Osteoblast (primary cell): ENCODE data around the gene CDH4. TPM values are rescaled to one million over a fixed set of nuclear protein-coding genes. Genes with fewer than 3 reads are reported as not detected.

Experiments
- DNase-seq: peaks from one replicate; pipeline ENCODE4 v3.0.0; 2011; ENCODE audit warnings: low spot score, mixed read lengths; ENCODE audit not compliant: insufficient read length; ENCODE audit errors: missing footprints
- H2AFZ ChIP-seq: 2 replicates; pipeline ENCODE4 v1.6.0; 2011; ENCODE audit warnings: mild to moderate bottlenecking, low read length
- H3K27ac ChIP-seq: 2 replicates; pipeline ENCODE4 v1.5.1; 2011; ENCODE audit warnings: mild to moderate bottlenecking, low read depth, low read length, moderate library complexity
- H3K27me3 ChIP-seq: 2 replicates; pipeline ENCODE4 v1.6.0; 2012; ENCODE audit warnings: mild to moderate bottlenecking, control low read depth, inconsistent platforms, low read length, moderate library complexity; ENCODE audit not compliant: insufficient read depth
- H3K36me3 ChIP-seq: 2 replicates; pipeline ENCODE4 v1.5.1; 2011; ENCODE audit warnings: mild to moderate bottlenecking, low read length, control low read depth, moderate library complexity; ENCODE audit not compliant: insufficient read depth
- H3K4me1 ChIP-seq: 2 replicates; pipeline ENCODE4 v1.5.1; 2011; ENCODE audit warnings: mild to moderate bottlenecking, low read length, control low read depth, moderate library complexity; ENCODE audit not compliant: insufficient read depth
- H3K4me2 ChIP-seq: 2 replicates; pipeline ENCODE4 v1.6.0; 2011; ENCODE audit warnings: mild to moderate bottlenecking, low read length; ENCODE audit not compliant: insufficient read depth
- H3K4me3 ChIP-seq: fragments of 200-600 bp; sonication (generic); 3 replicates; pipeline ENCODE4 v1.5.1; 2012; ENCODE audit warnings: mild to moderate bottlenecking, low read length, inconsistent platforms; ENCODE audit not compliant: insufficient read depth
- H3K79me2 ChIP-seq: 2 replicates; pipeline ENCODE4 v1.6.0; 2012; ENCODE audit warnings: mild to moderate bottlenecking, low read length, control low read depth, inconsistent platforms; ENCODE audit not compliant: insufficient read depth
- H3K9me3 ChIP-seq: 2 replicates; pipeline ENCODE4 v1.5.1; 2011; ENCODE audit warnings: low read depth, low read length, control low read depth
- H4K20me1 ChIP-seq: 2 replicates; pipeline ENCODE4 v1.6.0; 2012; ENCODE audit warnings: mild to moderate bottlenecking, low read length, control low read depth; ENCODE audit not compliant: insufficient read depth
- total RNA-seq: library from RNA; depleted of rRNA; stranded (reverse); fragments of >200 nt; gene quantifications from 2 replicates; pipeline ENCODE4 v1.2.3, GENCODE V29; 2012
- TF ChIP-seq, protein P1 (sequence below): IDR thresholded peaks from 2 replicates; pipeline ENCODE4 v1.5.1; 2011; ENCODE audit warnings: mild to moderate bottlenecking, low read depth, low read length, moderate library complexity; ENCODE audit errors: extremely low read depth

CDH4 gene
- total RNA-seq, 1 donor = 1.1 TPM

DNA sequence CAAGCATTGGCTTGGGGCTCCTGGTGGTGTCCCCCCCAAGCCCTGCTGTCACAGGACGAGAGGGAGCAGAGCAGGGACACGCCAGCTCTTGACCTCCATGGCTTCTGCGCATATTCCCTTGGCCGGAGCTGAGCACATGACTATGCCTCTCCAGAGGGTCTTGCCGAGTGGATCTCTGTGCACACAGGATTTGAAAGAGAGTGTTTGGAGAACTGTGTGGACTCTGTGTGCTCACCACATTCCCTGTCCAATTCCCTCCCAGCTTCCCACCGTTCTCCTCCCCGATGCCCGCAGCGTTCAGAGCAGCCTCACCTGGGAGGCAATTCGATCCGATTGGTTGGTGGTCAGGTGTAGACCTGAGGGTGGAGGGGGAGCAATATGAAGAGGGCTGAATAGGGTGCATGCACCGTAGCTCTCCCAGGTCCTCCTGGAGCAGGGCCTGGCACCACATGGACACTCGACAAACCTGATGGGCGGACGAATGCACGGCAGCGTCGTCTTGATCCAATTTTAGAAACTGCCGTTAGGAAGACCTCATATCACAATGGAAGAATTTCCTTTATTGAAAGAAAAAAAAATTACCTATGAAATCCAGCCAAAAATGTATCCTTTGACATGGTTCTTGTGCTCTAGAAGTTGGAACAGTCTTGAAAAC lies 287.8 kb downstream of the CDH4 start:
- Histone ChIP-seq H2AFZ (no peak overlapping the region), H3K4me1 (no peaks in the 10 kb centered on the region), H3K4me2 (no peak overlapping the region), H3K9me3 (no peaks in the 10 kb centered on the region), H3K4me3 (no peak overlapping the region), H3K27ac (no peak overlapping the region), H3K27me3 (no peaks in the 10 kb centered on the region), H4K20me1 (no peaks in the 10 kb centered on the region), H3K36me3 (no peaks in the 10 kb centered on the region), H3K79me2 (no peaks in the 10 kb centered on the region)
- TF ChIP-seq, protein P1, sequence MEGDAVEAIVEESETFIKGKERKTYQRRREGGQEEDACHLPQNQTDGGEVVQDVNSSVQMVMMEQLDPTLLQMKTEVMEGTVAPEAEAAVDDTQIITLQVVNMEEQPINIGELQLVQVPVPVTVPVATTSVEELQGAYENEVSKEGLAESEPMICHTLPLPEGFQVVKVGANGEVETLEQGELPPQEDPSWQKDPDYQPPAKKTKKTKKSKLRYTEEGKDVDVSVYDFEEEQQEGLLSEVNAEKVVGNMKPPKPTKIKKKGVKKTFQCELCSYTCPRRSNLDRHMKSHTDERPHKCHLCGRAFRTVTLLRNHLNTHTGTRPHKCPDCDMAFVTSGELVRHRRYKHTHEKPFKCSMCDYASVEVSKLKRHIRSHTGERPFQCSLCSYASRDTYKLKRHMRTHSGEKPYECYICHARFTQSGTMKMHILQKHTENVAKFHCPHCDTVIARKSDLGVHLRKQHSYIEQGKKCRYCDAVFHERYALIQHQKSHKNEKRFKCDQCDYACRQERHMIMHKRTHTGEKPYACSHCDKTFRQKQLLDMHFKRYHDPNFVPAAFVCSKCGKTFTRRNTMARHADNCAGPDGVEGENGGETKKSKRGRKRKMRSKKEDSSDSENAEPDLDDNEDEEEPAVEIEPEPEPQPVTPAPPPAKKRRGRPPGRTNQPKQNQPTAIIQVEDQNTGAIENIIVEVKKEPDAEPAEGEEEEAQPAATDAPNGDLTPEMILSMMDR = no peak
- DNase-seq = peak; percentile 48

DNA sequence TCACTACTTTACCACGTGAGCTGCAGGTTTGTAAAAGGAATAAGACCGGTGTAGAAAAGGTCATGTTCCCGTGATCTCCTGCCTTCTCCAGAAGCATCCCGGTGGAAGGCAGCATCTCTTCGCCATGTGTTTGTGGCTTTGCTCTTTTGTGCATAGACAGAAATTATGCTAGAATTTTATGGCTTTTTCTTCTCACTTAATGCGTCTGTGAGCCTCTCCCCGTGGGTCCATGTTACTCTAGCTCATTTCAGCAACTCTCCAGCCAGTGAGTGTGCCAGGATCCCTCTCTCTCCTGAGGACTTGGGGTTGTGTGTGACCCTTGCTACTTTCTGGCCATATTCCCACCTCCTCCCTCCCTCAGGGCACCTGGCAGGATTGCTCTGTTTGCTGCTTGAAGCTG lies 289.5 kb downstream of the CDH4 start:
- Histone ChIP-seq H3K27ac (no peak overlapping the region), H2AFZ (no peak overlapping the region), H4K20me1 (no peaks in the 10 kb centered on the region), H3K79me2 (no peaks in the 10 kb centered on the region), H3K36me3 (no peaks in the 10 kb centered on the region), H3K4me3 (no peak overlapping the region), H3K4me2 (no peak overlapping the region), H3K9me3 (no peaks in the 10 kb centered on the region), H3K27me3 (no peaks in the 10 kb centered on the region), H3K4me1 (no peaks in the 10 kb centered on the region)
- TF ChIP-seq, protein P1 = no peak
- peak; percentile 60 for DNase-seq

DNA sequence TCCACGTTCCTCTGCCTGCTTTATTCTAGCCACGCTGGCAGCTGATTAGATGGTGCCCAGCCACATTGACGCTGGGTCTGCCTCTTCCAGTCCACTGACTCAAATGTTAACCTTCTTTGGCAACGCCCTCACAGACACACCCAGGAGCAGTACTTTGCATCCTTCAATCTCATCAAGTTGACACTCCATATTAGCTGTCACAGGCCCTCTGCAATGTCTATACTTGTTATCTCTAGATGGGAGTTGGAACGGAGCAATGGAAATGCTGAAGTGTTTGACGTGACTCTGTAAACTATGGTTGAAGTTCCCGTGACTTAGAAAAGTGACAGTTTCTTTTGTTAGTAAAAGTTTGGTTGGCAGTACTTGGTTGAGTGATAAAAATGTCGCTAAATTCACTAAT lies 291.0 kb downstream of the CDH4 start:
- H3K79me2 ChIP-seq = no peaks in the 10 kb centered on the region
- H3K27ac ChIP-seq = no peak overlapping the region
- no peaks in the 10 kb centered on the region for H3K4me1 ChIP-seq
- no peak for DNase-seq
- H3K36me3 ChIP-seq = no peaks in the 10 kb centered on the region
- TF ChIP-seq, protein P1 = no peak
- H2AFZ ChIP-seq = no peak overlapping the region
- H3K9me3 ChIP-seq = no peaks in the 10 kb centered on the region
- no peaks in the 10 kb centered on the region for H4K20me1 ChIP-seq
- H3K4me2 ChIP-seq = no peak overlapping the region
- no peaks in the 10 kb centered on the region for H3K27me3 ChIP-seq
- no peak overlapping the region for H3K4me3 ChIP-seq

DNA sequence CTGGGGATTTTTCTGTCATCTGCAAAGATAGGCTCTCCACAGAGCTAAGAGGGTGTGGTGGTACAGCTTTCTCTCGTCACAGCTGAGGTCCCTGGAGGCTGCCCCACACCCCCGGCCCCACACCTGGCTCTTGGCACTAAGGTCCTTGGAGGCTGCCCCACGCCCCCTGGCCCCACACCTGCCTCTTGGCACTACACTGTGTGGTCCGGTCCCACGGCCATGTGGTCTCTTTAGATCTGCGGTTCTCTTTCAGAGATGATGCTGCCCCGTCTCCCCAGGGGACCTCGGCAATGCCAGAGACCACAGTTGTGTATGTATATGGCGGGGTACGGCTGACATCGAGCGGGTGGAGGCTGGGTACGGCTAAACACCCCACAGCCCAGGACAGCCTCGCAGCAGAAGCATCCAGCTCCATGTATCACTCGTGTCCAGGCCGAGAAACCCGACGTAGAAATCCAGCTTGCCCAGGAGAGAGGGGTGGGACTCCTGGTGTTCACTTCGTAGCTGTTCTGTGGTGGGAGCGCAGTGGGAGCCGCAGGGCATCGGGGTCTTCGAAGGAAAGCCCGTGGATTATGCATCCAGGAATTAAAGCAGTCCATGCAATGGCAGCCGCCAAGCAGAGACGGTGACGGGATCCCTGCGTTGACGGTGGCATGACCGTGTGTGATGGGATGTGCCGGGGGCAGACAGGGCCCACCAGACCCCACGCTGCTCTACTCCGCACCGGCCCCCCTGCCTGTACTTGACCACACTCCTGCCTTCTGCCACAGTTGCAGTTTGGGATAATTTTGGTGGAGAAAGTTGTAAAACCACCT lies 292.1 kb downstream of the CDH4 start:
- no peak overlapping the region for H2AFZ ChIP-seq
- no peaks in the 10 kb centered on the region for H3K27me3 ChIP-seq
- H3K36me3 ChIP-seq = no peaks in the 10 kb centered on the region
- H4K20me1 ChIP-seq = no peaks in the 10 kb centered on the region
- H3K27ac ChIP-seq = no peak overlapping the region
- H3K4me1 ChIP-seq = no peaks in the 10 kb centered on the region
- H3K4me3 ChIP-seq = no peak overlapping the region
- no peaks in the 10 kb centered on the region for H3K9me3 ChIP-seq
- H3K4me2 ChIP-seq = no peak overlapping the region
- no peaks in the 10 kb centered on the region for H3K79me2 ChIP-seq
- TF ChIP-seq, protein P1 = no peak
- DNase-seq = peak; percentile 35
